Measurements from ENCODE around the gene QKI.
A peak's percentile ranks its signal among the peaks of the same experiment; 100 is the strongest.

The QKI gene

DNA sequence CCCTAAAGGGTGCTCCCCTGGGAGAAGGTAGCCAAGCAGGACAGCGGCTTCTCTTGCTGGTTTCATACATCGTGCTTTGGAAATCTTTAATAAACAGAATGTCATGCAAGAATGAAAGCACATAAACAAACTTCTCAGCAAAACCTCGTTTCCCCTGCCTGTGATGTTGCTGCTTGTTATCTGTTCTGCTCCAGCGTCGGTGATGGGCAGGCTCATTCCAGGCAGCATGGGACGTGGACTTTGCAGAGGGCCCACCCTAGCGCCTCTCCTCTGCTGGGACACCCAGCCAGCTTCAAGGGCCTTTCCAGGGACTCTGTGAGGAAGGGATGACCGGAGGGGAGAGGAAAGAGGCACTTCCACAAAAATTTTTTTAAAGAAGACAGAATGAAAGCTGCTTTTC is 197.7 kb downstream of the QKI start:
- no peaks in the 10 kb centered on the region for H3K4me1 ChIP-seq (ENCODE audit: control insufficient read depth in 2 of 2, insufficient read depth in 1 of 2, low read depth in 1 of 2, low read length in 2 of 2)
- H3K4me3 ChIP-seq (ENCODE audit: low read length in 2 of 2) = no peak overlapping the region
- H3K9me3 ChIP-seq (replicated peaks in 1 of 2; ENCODE audit: control insufficient read depth in 2 of 2, insufficient read depth in 1 of 2, low read depth in 1 of 2, low read length in 2 of 2) = peaks cover 0 to 2% of the 10 kb centered on the region in 2 donors
- H3K4me2 ChIP-seq (ENCODE audit: insufficient read depth, low read length, poor library complexity, severe bottlenecking) = no peak overlapping the region
- H2AFZ ChIP-seq (ENCODE audit: low read length) = no peak overlapping the region
- no peak overlapping the region for H3K14ac ChIP-seq (ENCODE audit: low read length)
- no peaks in the 10 kb centered on the region for H3K79me1 ChIP-seq (ENCODE audit: low read depth, low read length)
- H3K27me3 ChIP-seq (ENCODE audit: control insufficient read depth in 3 of 3, insufficient read depth in 3 of 3, low read depth in 1 of 3, low read length in 3 of 3) = no peaks in the 10 kb centered on the region
- peak overlapping the region; percentile 71 for H3K23ac ChIP-seq (ENCODE audit: low read depth, low read length, poor library complexity)
- no peak overlapping the region for H3K9ac ChIP-seq (ENCODE audit: low read depth, low read length, poor library complexity)
- H3K18ac ChIP-seq (ENCODE audit: low read length) = no peak overlapping the region
- no peak overlapping the region for H2BK5ac ChIP-seq (ENCODE audit: low read length)
- H3K36me3 ChIP-seq (replicated peaks in 1 of 2; ENCODE audit: control insufficient read depth in 2 of 2, insufficient read depth in 2 of 2, low read length in 2 of 2) = no peaks in the 10 kb centered on the region
- no CpG with 5 or more reads among the region's 8 CpGs for WGBS, 2 donors (ENCODE audit: extremely low coverage in 2 of 2, insufficient read length in 2 of 2, insufficient replicate concordance in 1 of 2)
- H2BK15ac ChIP-seq (ENCODE audit: low read length) = no peak overlapping the region
- no peak overlapping the region for H2BK120ac ChIP-seq (ENCODE audit: low read depth, low read length)
- H3K27ac ChIP-seq (replicated peaks; ENCODE audit: low read length) = no peak overlapping the region
- no peak for DNase-seq (ENCODE audit: low spot score)
- no peak overlapping the region for H4K8ac ChIP-seq (ENCODE audit: low read depth, low read length)
- no peak overlapping the region for H3K4ac ChIP-seq (ENCODE audit: low read length)
- no peak overlapping the region for H2AK5ac ChIP-seq (ENCODE audit: low read depth, low read length)
- no peak overlapping the region for H4K91ac ChIP-seq (ENCODE audit: low read depth, low read length, poor library complexity)
- H2BK12ac ChIP-seq (ENCODE audit: low read length) = no peak overlapping the region

DNA sequence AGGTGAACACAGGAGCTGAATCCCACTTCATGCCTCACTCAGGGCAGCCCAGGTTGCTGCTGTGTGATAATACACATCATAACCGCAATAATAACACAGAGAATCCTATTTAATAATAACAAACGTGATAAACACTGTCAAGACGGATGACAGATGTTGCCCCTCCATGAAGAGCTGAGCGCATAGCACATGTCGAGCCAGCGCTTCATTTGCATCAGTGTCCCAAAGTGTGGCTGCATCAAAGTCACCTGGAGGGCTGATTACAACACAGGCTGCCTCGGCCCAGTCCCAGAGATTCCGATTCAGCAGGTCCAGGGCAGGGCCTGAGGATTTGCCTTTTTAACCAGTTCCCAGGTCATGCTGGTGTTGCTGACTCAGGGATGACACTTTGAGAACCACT is 198.5 kb downstream of the QKI start:
- Histone ChIP-seq H3K4ac (ENCODE audit: low read length) (no peak overlapping the region), H2BK5ac (ENCODE audit: low read length) (no peak overlapping the region), H2BK120ac (ENCODE audit: low read depth, low read length) (no peak overlapping the region), H3K4me3 (ENCODE audit: low read length in 2 of 2) (no peak overlapping the region), H3K9ac (ENCODE audit: low read depth, low read length, poor library complexity) (no peak overlapping the region), H3K14ac (ENCODE audit: low read length) (no peak overlapping the region), H3K27me3 (ENCODE audit: control insufficient read depth in 3 of 3, insufficient read depth in 3 of 3, low read depth in 1 of 3, low read length in 3 of 3) (no peaks in the 10 kb centered on the region), H3K27ac (replicated peaks; ENCODE audit: low read length) (no peak overlapping the region), H2BK12ac (ENCODE audit: low read length) (no peak overlapping the region), H2AK5ac (ENCODE audit: low read depth, low read length) (no peak overlapping the region), H2AFZ (ENCODE audit: low read length) (no peak overlapping the region), H3K79me1 (ENCODE audit: low read depth, low read length) (no peaks in the 10 kb centered on the region), H3K4me2 (ENCODE audit: insufficient read depth, low read length, poor library complexity, severe bottlenecking) (no peak overlapping the region), H4K91ac (ENCODE audit: low read depth, low read length, poor library complexity) (no peak overlapping the region), H3K4me1 (ENCODE audit: control insufficient read depth in 2 of 2, insufficient read depth in 1 of 2, low read depth in 1 of 2, low read length in 2 of 2) (no peaks in the 10 kb centered on the region), H3K36me3 (replicated peaks in 1 of 2; ENCODE audit: control insufficient read depth in 2 of 2, insufficient read depth in 2 of 2, low read length in 2 of 2) (no peaks in the 10 kb centered on the region), H2BK15ac (ENCODE audit: low read length) (no peak overlapping the region), H3K18ac (ENCODE audit: low read length) (no peak overlapping the region), H3K23ac (ENCODE audit: low read depth, low read length, poor library complexity) (no peak overlapping the region), H4K8ac (ENCODE audit: low read depth, low read length) (no peak overlapping the region), H3K9me3 (replicated peaks in 1 of 2; ENCODE audit: control insufficient read depth in 2 of 2, insufficient read depth in 1 of 2, low read depth in 1 of 2, low read length in 2 of 2) (peaks cover 0 to 3% of the 10 kb centered on the region in 2 donors)
- WGBS, 2 donors (ENCODE audit: extremely low coverage in 2 of 2, insufficient read length in 2 of 2, insufficient replicate concordance in 1 of 2) = no CpG with 5 or more reads among the region's 8 CpGs
- DNase-seq (ENCODE audit: low spot score) = no peak

DNA sequence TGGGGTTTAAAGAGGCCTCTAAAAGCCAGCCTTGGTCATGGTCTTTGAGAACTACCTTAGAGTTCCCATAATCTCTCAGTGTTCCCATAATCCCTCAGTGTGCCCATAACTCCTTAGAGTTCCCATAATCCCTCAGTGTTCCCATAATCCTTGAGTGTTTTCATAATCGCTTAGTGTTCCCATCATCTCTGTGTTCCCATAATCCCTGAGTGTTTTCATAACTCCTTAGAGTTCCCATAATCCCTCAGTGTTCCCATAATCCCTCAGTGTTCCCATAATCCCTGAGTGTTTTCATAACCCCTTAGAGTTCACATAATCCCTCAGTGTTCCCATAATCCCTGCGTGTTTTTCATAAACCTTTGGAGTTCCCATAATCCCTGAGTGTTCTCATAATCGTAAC is 199.2 kb downstream of the QKI start:
- H3K36me3 ChIP-seq (replicated peaks in 1 of 2; ENCODE audit: control insufficient read depth in 2 of 2, insufficient read depth in 2 of 2, low read length in 2 of 2) = no peaks in the 10 kb centered on the region

DNA sequence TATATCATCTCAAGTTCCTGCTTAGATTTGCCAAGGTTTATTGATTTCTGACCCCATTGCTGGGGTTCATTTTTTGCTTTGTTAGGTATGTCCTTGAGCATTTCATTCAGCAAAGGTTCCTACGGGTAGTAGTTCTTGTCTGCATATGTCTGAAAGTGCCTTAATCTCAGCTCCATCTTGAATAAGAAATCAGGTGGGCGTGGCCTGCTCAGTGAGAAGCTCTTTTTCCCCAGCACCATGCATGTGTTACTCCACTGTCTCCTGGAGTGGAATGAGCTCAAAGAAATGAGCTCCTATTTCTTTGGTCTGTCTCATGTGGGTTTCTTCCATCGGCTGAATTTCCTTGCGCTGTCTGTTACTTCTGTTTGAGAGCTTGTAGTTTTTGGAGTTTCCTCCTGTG is 201.9 kb downstream of the QKI start:
- Histone ChIP-seq H2BK15ac (ENCODE audit: low read length) (no peak overlapping the region), H3K27me3 (ENCODE audit: control insufficient read depth in 3 of 3, insufficient read depth in 3 of 3, low read depth in 1 of 3, low read length in 3 of 3) (no peaks in the 10 kb centered on the region), H3K79me1 (ENCODE audit: low read depth, low read length) (no peaks in the 10 kb centered on the region), H3K4me1 (ENCODE audit: control insufficient read depth in 2 of 2, insufficient read depth in 1 of 2, low read depth in 1 of 2, low read length in 2 of 2) (no peaks in the 10 kb centered on the region), H3K4me2 (ENCODE audit: insufficient read depth, low read length, poor library complexity, severe bottlenecking) (no peak overlapping the region), H3K9me3 (replicated peaks in 1 of 2; ENCODE audit: control insufficient read depth in 2 of 2, insufficient read depth in 1 of 2, low read depth in 1 of 2, low read length in 2 of 2) (peaks cover 0 to 4% of the 10 kb centered on the region in 2 donors), H2BK5ac (ENCODE audit: low read length) (no peak overlapping the region), H3K9ac (ENCODE audit: low read depth, low read length, poor library complexity) (no peak overlapping the region), H2AFZ (ENCODE audit: low read length) (peak overlapping the region; percentile 0), H2BK120ac (ENCODE audit: low read depth, low read length) (no peak overlapping the region), H2AK5ac (ENCODE audit: low read depth, low read length) (no peak overlapping the region), H3K18ac (ENCODE audit: low read length) (no peak overlapping the region), H2BK12ac (ENCODE audit: low read length) (no peak overlapping the region), H3K14ac (ENCODE audit: low read length) (no peak overlapping the region), H3K36me3 (replicated peaks in 1 of 2; ENCODE audit: control insufficient read depth in 2 of 2, insufficient read depth in 2 of 2, low read length in 2 of 2) (no peaks in the 10 kb centered on the region), H4K91ac (ENCODE audit: low read depth, low read length, poor library complexity) (no peak overlapping the region), H3K4ac (ENCODE audit: low read length) (no peak overlapping the region), H3K4me3 (ENCODE audit: low read length in 2 of 2) (no peak overlapping the region), H3K27ac (replicated peaks; ENCODE audit: low read length) (no peak overlapping the region), H3K23ac (ENCODE audit: low read depth, low read length, poor library complexity) (no peak overlapping the region), H4K8ac (ENCODE audit: low read depth, low read length) (no peak overlapping the region)
- no peak for DNase-seq (ENCODE audit: low spot score)
- no CpG with 5 or more reads among the region's 4 CpGs for WGBS, 2 donors (ENCODE audit: extremely low coverage in 2 of 2, insufficient read length in 2 of 2, insufficient replicate concordance in 1 of 2)

More for the DNA sequence above, 199.2 kb downstream of the QKI start:
- no peak overlapping the region for H3K14ac ChIP-seq (ENCODE audit: low read length)
- H3K9me3 ChIP-seq (replicated peaks in 1 of 2; ENCODE audit: control insufficient read depth in 2 of 2, insufficient read depth in 1 of 2, low read depth in 1 of 2, low read length in 2 of 2) = peaks cover 0 to 6% of the 10 kb centered on the region in 2 donors
- WGBS, 2 donors (ENCODE audit: extremely low coverage in 2 of 2, insufficient read length in 2 of 2, insufficient replicate concordance in 1 of 2) = no CpG with 5 or more reads among the region's 3 CpGs
- H2BK5ac ChIP-seq (ENCODE audit: low read length) = no peak overlapping the region
- no peak overlapping the region for H2BK120ac ChIP-seq (ENCODE audit: low read depth, low read length)
- no peak overlapping the region for H3K18ac ChIP-seq (ENCODE audit: low read length)
- no peak overlapping the region for H2AFZ ChIP-seq (ENCODE audit: low read length)
- H4K8ac ChIP-seq (ENCODE audit: low read depth, low read length) = no peak overlapping the region
- H3K4ac ChIP-seq (ENCODE audit: low read length) = no peak overlapping the region
- no peak for DNase-seq (ENCODE audit: low spot score)
- no peak overlapping the region for H2BK12ac ChIP-seq (ENCODE audit: low read length)
- no peak overlapping the region for H2AK5ac ChIP-seq (ENCODE audit: low read depth, low read length)
- no peak overlapping the region for H3K4me3 ChIP-seq (ENCODE audit: low read length in 2 of 2)
- H2BK15ac ChIP-seq (ENCODE audit: low read length) = no peak overlapping the region
- no peak overlapping the region for H3K4me2 ChIP-seq (ENCODE audit: insufficient read depth, low read length, poor library complexity, severe bottlenecking)
- no peaks in the 10 kb centered on the region for H3K27me3 ChIP-seq (ENCODE audit: control insufficient read depth in 3 of 3, insufficient read depth in 3 of 3, low read depth in 1 of 3, low read length in 3 of 3)
- no peak overlapping the region for H4K91ac ChIP-seq (ENCODE audit: low read depth, low read length, poor library complexity)
- no peak overlapping the region for H3K23ac ChIP-seq (ENCODE audit: low read depth, low read length, poor library complexity)
- H3K9ac ChIP-seq (ENCODE audit: low read depth, low read length, poor library complexity) = no peak overlapping the region
- H3K4me1 ChIP-seq (ENCODE audit: control insufficient read depth in 2 of 2, insufficient read depth in 1 of 2, low read depth in 1 of 2, low read length in 2 of 2) = no peaks in the 10 kb centered on the region
- H3K79me1 ChIP-seq (ENCODE audit: low read depth, low read length) = no peaks in the 10 kb centered on the region
- H3K27ac ChIP-seq (replicated peaks; ENCODE audit: low read length) = no peak overlapping the region

All from neuronal stem cell (in vitro differentiated cells).